AG20443 (cell line): ENCODE data around the gene THBS3.

Source experiments
- DNase-seq: peaks from one replicate; pipeline ENCODE4 v3.0.0; 2012; ENCODE audit warnings: low spot score, mixed read lengths

THBS3 gene

GRCh38 chr1:155187456-155187891 lies 20.2 kb downstream of the THBS3 start:
- no peak for DNase-seq

- DNase-seq, result no peak
Observed at GRCh38 chr1:155186794-155187455, 20.8 kb downstream of the THBS3 start.

- no peak for DNase-seq
Observed at GRCh38 chr1:155186067-155186793, 21.5 kb downstream of the THBS3 start.

- DNase-seq, result no peak
Observed at GRCh38 chr1:155185783-155186066, 22.0 kb downstream of the THBS3 start.

GRCh38 chr1:155184835-155185782 lies 22.6 kb downstream of the THBS3 start:
- no peak for DNase-seq

- DNase-seq, result no peak
Observed at GRCh38 chr1:155184351-155184811, 23.3 kb downstream of the THBS3 start.

- DNase-seq, result no peak
Observed at GRCh38 chr1:155183775-155184221, 23.9 kb downstream of the THBS3 start.

- DNase-seq, result no peak
Observed at GRCh38 chr1:155182052-155182550, 25.6 kb downstream of the THBS3 start.

- DNase-seq, result no peak
Observed at GRCh38 chr1:155181371-155182051, 26.2 kb downstream of the THBS3 start.

GRCh38 chr1:155179112-155180031 lies 28.3 kb downstream of the THBS3 start:
- DNase-seq, result no peak

- no peak for DNase-seq
Observed at GRCh38 chr1:155178441-155179111, 29.1 kb downstream of the THBS3 start.

- DNase-seq, result no peak
Observed at GRCh38 chr1:155177918-155178281, 29.8 kb downstream of the THBS3 start.

- no peak for DNase-seq
Observed at GRCh38 chr1:155177192-155177917, 30.3 kb downstream of the THBS3 start.

- peak; percentile 93 for DNase-seq
Observed at GRCh38 chr1:155176544-155177071, 31.1 kb downstream of the THBS3 start.

GRCh38 chr1:155175927-155176371 lies 31.7 kb downstream of the THBS3 start:
- no peak for DNase-seq

- DNase-seq, result no peak
Observed at GRCh38 chr1:155175281-155175926, 32.3 kb downstream of the THBS3 start.

GRCh38 chr1:155174324-155175280 lies 33.1 kb downstream of the THBS3 start:
- peak; percentile 55 for DNase-seq
